ENCODE measurements around the gene TEC. TPM values are rescaled to one million over a fixed set of nuclear protein-coding genes. Genes with fewer than 3 reads are reported as not detected.

TEC gene
- total and polyA plus RNA-seq, 2 donors, result 2.9 to 4.2 TPM

GRCh38 chr4:48275247-48275646 lies 5.6 kb upstream of the TEC start:
- Histone ChIP-seq H3K27me3 (ENCODE audit: control insufficient read depth in 2 of 2, insufficient read depth in 1 of 2, low read length in 1 of 2) (no peaks in the 10 kb centered on the region), H3K27ac (ENCODE audit: low read depth in 1 of 2, low read length in 1 of 2) (no peak overlapping the region), H3K36me3 (ENCODE audit: control insufficient read depth in 2 of 2, insufficient read depth in 2 of 2, low read length in 1 of 2) (no peaks in the 10 kb centered on the region), H3K4me1 (ENCODE audit: control insufficient read depth in 2 of 2, insufficient read depth in 2 of 2, low read length in 2 of 2) (peaks cover 17 to 25% of the 10 kb centered on the region in 2 donors), H3K9me3 (ENCODE audit: control insufficient read depth in 2 of 2, insufficient read depth in 1 of 2, low read length in 1 of 2) (peaks cover 0 to 5% of the 10 kb centered on the region in 2 donors), H3K4me3 (ENCODE audit: low read length in 2 of 2) (no peak overlapping the region)
- peak in 3 of 9 donors; percentile 2 to 37 (median 4) for DNase-seq (ENCODE audit: low read depth in 6 of 9, low spot score in 9 of 9)
- 31% methylated on average over 3 of the region's 3 CpGs for WGBS

DNA sequence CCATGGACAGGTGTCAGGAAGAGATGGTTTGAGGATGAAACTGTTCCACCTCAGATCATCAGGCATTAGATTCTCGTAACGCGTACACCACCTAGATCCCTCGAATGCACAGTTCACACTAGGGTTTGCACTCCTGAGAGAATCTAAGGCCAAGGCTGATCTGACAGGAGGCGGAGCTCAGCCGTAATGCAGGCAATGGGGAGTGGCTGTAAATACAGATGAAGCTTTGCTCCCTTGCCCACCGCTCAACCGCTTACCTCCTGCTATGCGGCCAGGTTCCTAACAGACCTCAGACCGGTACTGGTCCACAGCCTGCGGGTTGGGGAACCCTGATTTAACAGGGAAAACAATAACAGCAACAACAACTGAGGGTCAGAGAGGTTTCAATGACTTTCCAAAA lies 2.0 kb upstream of the TEC start:
- WGBS, result 98% methylated on average over 11 of the region's 11 CpGs
- Histone ChIP-seq H3K4me1 (ENCODE audit: control insufficient read depth in 2 of 2, insufficient read depth in 2 of 2, low read length in 2 of 2) (peaks cover 24 to 30% of the 10 kb centered on the region in 2 donors), H3K4me3 (ENCODE audit: low read length in 2 of 2) (no peak overlapping the region), H3K27me3 (ENCODE audit: control insufficient read depth in 2 of 2, insufficient read depth in 1 of 2, low read length in 1 of 2) (no peaks in the 10 kb centered on the region), H3K9me3 (ENCODE audit: control insufficient read depth in 2 of 2, insufficient read depth in 1 of 2, low read length in 1 of 2) (peaks cover 0 to 7% of the 10 kb centered on the region in 2 donors), H3K27ac (ENCODE audit: low read depth in 1 of 2, low read length in 1 of 2) (peak overlapping the region; percentile 43 to 93), H3K36me3 (ENCODE audit: control insufficient read depth in 2 of 2, insufficient read depth in 2 of 2, low read length in 1 of 2) (no peaks in the 10 kb centered on the region)
- peak in 4 of 9 donors; percentile 5 to 49 (median 24) for DNase-seq (ENCODE audit: low read depth in 6 of 9, low spot score in 9 of 9)

- Histone ChIP-seq H3K4me1 (ENCODE audit: control insufficient read depth in 2 of 2, insufficient read depth in 2 of 2, low read length in 2 of 2) (peaks cover 24 to 30% of the 10 kb centered on the region in 2 donors), H3K27ac (ENCODE audit: low read depth in 1 of 2, low read length in 1 of 2) (peak overlapping the region; percentile 93 to 95), H3K4me3 (ENCODE audit: low read length in 2 of 2) (peak overlapping the region in 1 of 2 donors; percentile 65), H3K9me3 (ENCODE audit: control insufficient read depth in 2 of 2, insufficient read depth in 1 of 2, low read length in 1 of 2) (peaks cover 0 to 7% of the 10 kb centered on the region in 2 donors), H3K36me3 (ENCODE audit: control insufficient read depth in 2 of 2, insufficient read depth in 2 of 2, low read length in 1 of 2) (no peaks in the 10 kb centered on the region), H3K27me3 (ENCODE audit: control insufficient read depth in 2 of 2, insufficient read depth in 1 of 2, low read length in 1 of 2) (no peaks in the 10 kb centered on the region)
- peak; percentile 65 to 93 (median 81) for DNase-seq (ENCODE audit: low read depth in 6 of 9, low spot score in 9 of 9)
- WGBS, result 9% methylated on average over 6 of the region's 6 CpGs
Measured at GRCh38 chr4:48270951-48271473, 1.4 kb upstream of the TEC start.

GRCh38 chr4:48270523-48270897 lies 872 bp upstream of the TEC start:
- 55% methylated on average over 3 of the region's 3 CpGs for WGBS
- H3K4me3 ChIP-seq (ENCODE audit: low read length in 2 of 2), result peak overlapping the region; percentile 65 to 75
- H3K4me1 ChIP-seq (ENCODE audit: control insufficient read depth in 2 of 2, insufficient read depth in 2 of 2, low read length in 2 of 2), result peaks cover 24 to 29% of the 10 kb centered on the region in 2 donors
- H3K9me3 ChIP-seq (ENCODE audit: control insufficient read depth in 2 of 2, insufficient read depth in 1 of 2, low read length in 1 of 2), result peaks cover 0 to 7% of the 10 kb centered on the region in 2 donors
- H3K36me3 ChIP-seq (ENCODE audit: control insufficient read depth in 2 of 2, insufficient read depth in 2 of 2, low read length in 1 of 2), result no peaks in the 10 kb centered on the region
- H3K27ac ChIP-seq (ENCODE audit: low read depth in 1 of 2, low read length in 1 of 2), result peak overlapping the region; percentile 93 to 95
- H3K27me3 ChIP-seq (ENCODE audit: control insufficient read depth in 2 of 2, insufficient read depth in 1 of 2, low read length in 1 of 2), result no peaks in the 10 kb centered on the region
- DNase-seq (ENCODE audit: low read depth in 6 of 9, low spot score in 9 of 9), result peak in 1 of 9 donors; percentile 42

- no peaks in the 10 kb centered on the region for H3K36me3 ChIP-seq (ENCODE audit: control insufficient read depth in 2 of 2, insufficient read depth in 2 of 2, low read length in 1 of 2)
- H3K9me3 ChIP-seq (ENCODE audit: control insufficient read depth in 2 of 2, insufficient read depth in 1 of 2, low read length in 1 of 2), result peaks cover 0 to 7% of the 10 kb centered on the region in 2 donors
- H3K4me3 ChIP-seq (ENCODE audit: low read length in 2 of 2), result peak overlapping the region; percentile 65 to 75
- no peaks in the 10 kb centered on the region for H3K27me3 ChIP-seq (ENCODE audit: control insufficient read depth in 2 of 2, insufficient read depth in 1 of 2, low read length in 1 of 2)
- 2% methylated on average over 41 of the region's 41 CpGs for WGBS
- DNase-seq (ENCODE audit: low read depth in 6 of 9, low spot score in 9 of 9), result peak in 8 of 9 donors; percentile 33 to 79 (median 56)
- H3K4me1 ChIP-seq (ENCODE audit: control insufficient read depth in 2 of 2, insufficient read depth in 2 of 2, low read length in 2 of 2), result peaks cover 20 to 24% of the 10 kb centered on the region in 2 donors
- H3K27ac ChIP-seq (ENCODE audit: low read depth in 1 of 2, low read length in 1 of 2), result peak overlapping the region; percentile 93 to 95
Measured at GRCh38 chr4:48269861-48270522, 354 bp upstream of the TEC start.

DNA sequence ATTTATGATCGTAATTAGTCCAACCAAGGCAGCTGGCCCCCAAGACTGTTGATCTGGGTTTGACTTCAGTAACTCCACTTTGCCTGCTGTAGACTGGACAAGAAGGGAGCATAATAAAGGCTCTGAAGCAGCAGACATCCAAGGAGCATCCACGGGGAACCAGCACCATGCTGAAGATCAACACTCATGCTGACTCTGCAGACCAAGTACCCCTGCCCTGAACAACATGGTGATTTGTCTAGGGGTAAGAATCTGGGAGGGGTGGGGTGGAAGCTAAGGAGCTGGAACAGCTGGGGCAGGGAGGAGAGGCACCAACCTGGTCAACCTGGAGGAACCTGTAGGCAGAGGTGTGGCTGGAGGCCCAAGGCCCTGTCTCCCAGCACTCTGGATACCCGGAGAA lies 2.1 kb downstream of the TEC start:
- Histone ChIP-seq H3K36me3 (ENCODE audit: control insufficient read depth in 2 of 2, insufficient read depth in 2 of 2, low read length in 1 of 2) (peaks cover 0 to 4% of the 10 kb centered on the region in 2 donors), H3K4me1 (ENCODE audit: control insufficient read depth in 2 of 2, insufficient read depth in 2 of 2, low read length in 2 of 2) (peaks cover 20 to 24% of the 10 kb centered on the region in 2 donors), H3K4me3 (ENCODE audit: low read length in 2 of 2) (no peak overlapping the region), H3K27me3 (ENCODE audit: control insufficient read depth in 2 of 2, insufficient read depth in 1 of 2, low read length in 1 of 2) (no peaks in the 10 kb centered on the region), H3K27ac (ENCODE audit: low read depth in 1 of 2, low read length in 1 of 2) (no peak overlapping the region), H3K9me3 (ENCODE audit: control insufficient read depth in 2 of 2, insufficient read depth in 1 of 2, low read length in 1 of 2) (peaks cover 0 to 7% of the 10 kb centered on the region in 2 donors)
- DNase-seq (ENCODE audit: low read depth in 6 of 9, low spot score in 9 of 9), result no peak
- WGBS, result 97% methylated on average over 3 of the region's 3 CpGs

- no peaks in the 10 kb centered on the region for H3K27me3 ChIP-seq (ENCODE audit: control insufficient read depth in 2 of 2, insufficient read depth in 1 of 2, low read length in 1 of 2)
- no peak overlapping the region for H3K27ac ChIP-seq (ENCODE audit: low read depth in 1 of 2, low read length in 1 of 2)
- peaks cover 0 to 5% of the 10 kb centered on the region in 2 donors for H3K9me3 ChIP-seq (ENCODE audit: control insufficient read depth in 2 of 2, insufficient read depth in 1 of 2, low read length in 1 of 2)
- DNase-seq (ENCODE audit: low read depth in 6 of 9, low spot score in 9 of 9), result no peak
- H3K4me3 ChIP-seq (ENCODE audit: low read length in 2 of 2), result no peak overlapping the region
- H3K4me1 ChIP-seq (ENCODE audit: control insufficient read depth in 2 of 2, insufficient read depth in 2 of 2, low read length in 2 of 2), result peaks cover 20% of the 10 kb centered on the region in 2 donors
- peaks cover 0 to 4% of the 10 kb centered on the region in 2 donors for H3K36me3 ChIP-seq (ENCODE audit: control insufficient read depth in 2 of 2, insufficient read depth in 2 of 2, low read length in 1 of 2)
- 80% methylated on average over 4 of the region's 4 CpGs for WGBS
Measured at GRCh38 chr4:48266781-48267180, 2.9 kb downstream of the TEC start.

DNA sequence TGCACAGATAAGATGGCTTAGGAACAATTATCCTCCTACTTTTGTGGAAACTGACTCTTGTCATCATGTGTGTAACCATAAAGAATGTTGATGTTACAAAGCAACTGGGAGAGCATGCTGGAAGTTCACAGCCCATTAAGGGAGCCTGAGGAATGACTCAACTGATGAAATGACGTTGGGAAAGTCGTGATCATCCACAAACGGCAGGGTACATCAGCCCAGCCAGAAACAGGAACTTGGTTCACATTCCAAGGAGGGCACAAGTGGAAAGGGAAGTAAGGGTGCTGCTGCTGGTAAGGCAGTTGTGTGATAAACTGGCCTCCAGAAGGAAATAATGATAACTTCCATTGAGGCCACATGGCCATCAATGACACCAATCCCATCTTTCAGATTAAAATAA lies 6.7 kb downstream of the TEC start:
- H3K4me1 ChIP-seq (ENCODE audit: control insufficient read depth in 2 of 2, insufficient read depth in 2 of 2, low read length in 2 of 2), result peaks cover 0 to 2% of the 10 kb centered on the region in 2 donors
- no peaks in the 10 kb centered on the region for H3K27me3 ChIP-seq (ENCODE audit: control insufficient read depth in 2 of 2, insufficient read depth in 1 of 2, low read length in 1 of 2)
- DNase-seq (ENCODE audit: low read depth in 6 of 9, low spot score in 9 of 9), result no peak
- WGBS, result 85% methylated on average over 3 of the region's 3 CpGs
- H3K27ac ChIP-seq (ENCODE audit: low read depth in 1 of 2, low read length in 1 of 2), result no peak overlapping the region
- H3K9me3 ChIP-seq (ENCODE audit: control insufficient read depth in 2 of 2, insufficient read depth in 1 of 2, low read length in 1 of 2), result peaks cover 0 to 2% of the 10 kb centered on the region in 2 donors
- no peak overlapping the region for H3K4me3 ChIP-seq (ENCODE audit: low read length in 2 of 2)
- H3K36me3 ChIP-seq (ENCODE audit: control insufficient read depth in 2 of 2, insufficient read depth in 2 of 2, low read length in 1 of 2), result peaks cover 0 to 4% of the 10 kb centered on the region in 2 donors

DNA sequence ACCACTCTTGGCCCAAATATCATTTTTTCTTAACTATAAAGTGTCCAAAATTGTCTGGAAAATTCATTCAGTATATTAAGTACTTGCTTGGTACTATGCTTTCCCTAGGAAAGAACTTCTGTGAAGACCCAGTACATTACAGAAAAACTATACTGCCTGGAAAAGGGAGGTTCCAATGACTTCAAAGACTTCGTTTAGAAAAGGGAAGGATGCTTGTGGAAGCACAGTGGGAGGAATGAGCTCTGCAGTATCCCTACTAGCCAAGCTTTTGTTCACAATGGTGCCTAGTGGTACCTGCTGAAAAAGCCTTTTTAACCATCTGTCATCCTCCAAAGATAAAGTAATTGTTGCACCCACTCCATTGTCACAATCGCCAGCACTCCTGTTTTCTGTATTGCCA lies 7.2 kb downstream of the TEC start:
- peaks cover 2% of the 10 kb centered on the region in 2 donors for H3K4me1 ChIP-seq (ENCODE audit: control insufficient read depth in 2 of 2, insufficient read depth in 2 of 2, low read length in 2 of 2)
- H3K4me3 ChIP-seq (ENCODE audit: low read length in 2 of 2), result no peak overlapping the region
- no peak overlapping the region for H3K27ac ChIP-seq (ENCODE audit: low read depth in 1 of 2, low read length in 1 of 2)
- peaks cover 0 to 4% of the 10 kb centered on the region in 2 donors for H3K36me3 ChIP-seq (ENCODE audit: control insufficient read depth in 2 of 2, insufficient read depth in 2 of 2, low read length in 1 of 2)
- no peak for DNase-seq (ENCODE audit: low read depth in 6 of 9, low spot score in 9 of 9)
- no peaks in the 10 kb centered on the region for H3K27me3 ChIP-seq (ENCODE audit: control insufficient read depth in 2 of 2, insufficient read depth in 1 of 2, low read length in 1 of 2)
- no peaks in the 10 kb centered on the region for H3K9me3 ChIP-seq (ENCODE audit: control insufficient read depth in 2 of 2, insufficient read depth in 1 of 2, low read length in 1 of 2)
- WGBS, result 93% methylated on average over 2 of the region's 2 CpGs

Data from thymus (tissue), 11 donors.